EL (cell line): Measurements from ENCODE around the gene TGFB2.

ENCODE experiments used
- DNase-seq: peaks from one replicate; pipeline ENCODE4 v3.0.0-alpha.2; 2016

Gene TGFB2

GRCh38 chr1:218429301-218429700 lies 84.2 kb downstream of the TGFB2 start:
- DNase-seq, result no peak

DNA sequence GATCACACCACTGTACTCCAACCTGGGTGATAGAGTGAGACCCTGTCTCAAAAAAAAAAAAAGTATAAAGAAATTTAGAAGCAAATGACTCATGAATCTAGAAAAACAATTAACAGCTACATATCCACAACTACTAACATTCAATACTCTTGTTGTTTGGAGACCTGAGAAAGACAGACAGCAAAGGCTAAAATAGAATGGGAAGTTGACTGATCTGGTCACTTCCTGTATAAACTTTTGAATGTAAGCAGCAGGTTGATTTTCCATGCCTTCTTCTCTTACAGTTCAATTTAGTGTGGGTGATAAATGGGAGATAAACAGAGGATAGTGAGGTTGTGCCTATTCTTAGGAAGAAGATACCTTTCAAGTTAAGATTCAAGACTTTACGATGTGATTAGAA lies 85.2 kb downstream of the TGFB2 start:
- no peak for DNase-seq

GRCh38 chr1:218430822-218431221 lies 85.7 kb downstream of the TGFB2 start:
- no peak for DNase-seq

- no peak for DNase-seq
Measured at GRCh38 chr1:218431476-218431875, 86.3 kb downstream of the TGFB2 start.

- DNase-seq, result no peak
Measured at GRCh38 chr1:218433744-218434143, 88.6 kb downstream of the TGFB2 start.

- DNase-seq, result no peak
Measured at GRCh38 chr1:218435528-218435927, 90.4 kb downstream of the TGFB2 start.

- DNase-seq, result no peak
Measured at GRCh38 chr1:218436346-218436745, 91.2 kb downstream of the TGFB2 start.

DNA sequence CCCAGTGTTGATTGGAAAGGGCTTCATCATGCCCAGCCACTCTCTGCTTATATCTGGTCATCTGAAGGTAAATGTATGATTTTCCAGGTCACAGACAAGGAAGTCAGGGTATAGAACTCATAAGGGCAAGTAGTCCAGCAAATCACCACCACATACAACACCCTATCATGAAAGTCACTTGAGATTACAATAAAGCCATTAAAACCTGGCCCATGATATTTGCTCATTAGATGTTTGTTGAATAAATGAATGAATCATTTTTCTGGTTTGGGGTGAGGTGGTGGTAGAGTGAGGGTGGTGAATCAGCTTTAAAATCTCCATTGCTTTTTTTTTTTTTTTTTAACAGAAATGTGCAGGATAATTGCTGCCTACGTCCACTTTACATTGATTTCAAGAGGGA lies 91.9 kb downstream of the TGFB2 start:
- DNase-seq, result no peak

DNA sequence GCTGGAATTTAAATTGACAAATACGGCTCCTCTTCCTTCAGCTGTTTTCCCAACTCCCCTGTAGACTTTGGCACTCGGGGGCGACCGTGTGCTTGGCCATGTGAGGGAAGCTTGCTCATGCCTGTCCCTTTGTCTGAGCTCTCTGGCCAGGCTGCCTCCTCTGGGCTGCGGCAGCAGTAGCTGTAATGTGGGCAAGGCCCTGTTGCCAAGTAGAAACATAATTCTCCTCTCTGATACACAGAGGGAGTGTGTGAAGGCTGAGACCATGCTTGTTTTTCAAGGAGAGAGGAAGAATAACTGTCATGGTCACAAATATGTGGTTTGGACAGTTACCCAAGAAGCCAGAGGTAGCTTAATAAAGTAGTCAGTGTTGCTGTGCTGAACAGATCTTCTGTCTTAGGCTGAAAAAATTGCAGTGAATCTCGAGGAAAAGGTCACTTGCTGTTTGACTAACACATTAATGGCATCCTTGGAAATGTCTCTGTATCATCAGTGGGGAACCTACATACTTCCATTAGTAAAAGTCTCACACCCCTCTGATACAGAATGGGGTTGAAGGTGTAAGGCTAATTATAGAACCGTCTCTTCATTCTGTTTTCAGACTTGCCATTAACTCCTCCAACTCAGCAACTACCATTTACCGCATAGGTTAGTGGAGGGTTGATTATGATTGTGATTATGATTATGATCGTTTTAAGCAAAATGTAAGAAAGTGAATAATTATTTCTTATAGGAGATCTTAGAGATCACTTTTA lies 94.6 kb downstream of the TGFB2 start:
- DNase-seq, result no peak

GRCh38 chr1:218443255-218443654 lies 98.1 kb downstream of the TGFB2 start:
- no peak for DNase-seq

- no peak for DNase-seq
Measured at GRCh38 chr1:218444173-218444572, 99.0 kb downstream of the TGFB2 start.

DNA sequence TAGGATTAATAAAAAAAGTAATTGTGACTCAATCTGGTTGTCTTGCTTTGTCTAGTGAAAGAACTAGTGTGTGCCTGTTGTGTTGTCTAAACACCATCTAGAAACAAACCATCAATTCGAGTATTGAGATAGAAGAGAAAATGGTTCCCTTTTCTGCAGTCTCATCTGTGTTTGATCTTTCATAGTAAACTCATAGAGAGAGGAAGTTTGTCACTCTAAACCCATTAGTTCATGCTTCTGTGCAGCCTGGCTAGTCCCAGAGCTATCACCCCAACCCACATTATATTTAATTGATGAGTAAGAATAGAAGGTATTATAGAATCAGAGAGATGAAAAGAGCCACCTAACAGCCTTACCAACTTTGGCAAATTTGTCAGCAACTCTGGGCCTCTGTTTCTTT lies 99.5 kb downstream of the TGFB2 start:
- no peak for DNase-seq

DNA sequence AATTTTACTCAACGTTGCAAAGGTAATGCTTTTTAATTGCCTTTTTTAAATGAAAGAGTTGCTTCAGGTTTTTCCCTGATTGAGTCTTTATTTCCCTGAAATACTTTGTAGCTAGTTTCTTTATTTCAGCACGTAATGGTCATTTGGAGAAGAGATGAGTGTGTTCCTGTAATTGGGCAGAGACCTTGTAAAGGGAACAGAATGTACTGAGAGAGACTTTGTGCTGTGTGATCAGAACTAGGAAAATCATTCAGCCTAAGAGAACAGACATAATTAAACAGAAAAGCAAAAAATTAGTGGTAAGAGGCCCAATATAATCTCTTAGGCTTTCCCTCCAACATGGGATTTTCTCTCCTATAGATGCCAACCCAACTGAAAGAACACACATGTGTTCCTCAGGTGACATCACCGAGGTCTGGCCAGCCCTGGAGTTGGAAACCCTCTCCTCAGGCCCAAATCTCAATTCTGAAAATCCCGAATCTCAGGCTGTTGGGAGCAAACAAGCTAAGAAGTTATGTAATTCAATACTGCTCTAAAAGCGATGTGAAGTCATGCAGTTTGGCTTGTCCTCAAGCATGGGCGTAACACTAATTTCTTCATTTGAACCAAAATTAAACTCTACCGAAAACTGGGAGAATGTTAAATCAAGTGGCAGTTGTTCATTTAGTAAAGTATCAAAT lies 102.0 kb downstream of the TGFB2 start:
- no peak for DNase-seq

- DNase-seq, result no peak
Measured at GRCh38 chr1:218451415-218451814, 106.3 kb downstream of the TGFB2 start.

GRCh38 chr1:218454700-218455282 lies 109.7 kb downstream of the TGFB2 start:
- DNase-seq, result no peak

- no peak for DNase-seq
Measured at GRCh38 chr1:218456444-218456843, 111.3 kb downstream of the TGFB2 start.

GRCh38 chr1:218459450-218459849 lies 114.3 kb downstream of the TGFB2 start:
- DNase-seq, result no peak

DNA sequence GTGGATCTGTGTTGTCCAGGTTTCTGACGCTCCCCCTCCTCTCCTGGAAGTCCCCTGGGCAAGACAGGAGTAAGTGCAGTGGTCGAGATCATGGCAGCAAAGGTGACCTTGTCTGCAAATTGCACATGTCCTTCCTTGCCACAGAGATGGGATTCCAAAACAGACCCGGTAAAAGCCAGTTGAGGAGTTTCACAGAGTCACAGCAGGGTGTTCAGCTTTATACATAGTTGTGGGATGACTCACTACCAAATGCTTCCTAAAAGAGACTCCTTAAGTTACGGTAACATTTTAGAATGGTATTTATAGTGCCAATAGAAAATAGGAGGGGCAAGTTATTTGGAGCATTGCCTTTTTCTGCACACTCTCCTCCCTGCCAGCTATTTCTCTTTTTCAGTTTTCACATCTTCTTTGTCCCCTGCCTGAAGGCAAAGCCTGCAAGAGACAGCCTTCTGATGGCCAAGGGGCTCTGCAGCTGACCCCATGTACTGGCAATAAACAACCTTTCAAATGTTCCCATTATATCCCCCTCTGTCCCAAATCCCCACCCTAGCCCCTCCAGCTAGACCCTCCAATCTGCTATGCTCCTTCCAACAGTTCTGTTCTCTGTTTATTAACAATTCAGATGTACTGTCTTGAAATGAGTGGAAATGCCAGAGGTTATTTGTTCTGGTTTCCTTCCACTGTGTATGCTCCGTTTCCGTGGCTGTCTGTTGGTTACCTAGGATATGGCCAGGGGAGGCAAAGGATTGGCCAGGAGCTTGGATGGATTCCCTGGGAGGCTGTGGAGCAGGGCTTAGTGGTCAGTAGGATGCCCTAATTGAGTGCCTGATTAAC lies 115.0 kb downstream of the TGFB2 start:
- DNase-seq, result peak; percentile 93

DNA sequence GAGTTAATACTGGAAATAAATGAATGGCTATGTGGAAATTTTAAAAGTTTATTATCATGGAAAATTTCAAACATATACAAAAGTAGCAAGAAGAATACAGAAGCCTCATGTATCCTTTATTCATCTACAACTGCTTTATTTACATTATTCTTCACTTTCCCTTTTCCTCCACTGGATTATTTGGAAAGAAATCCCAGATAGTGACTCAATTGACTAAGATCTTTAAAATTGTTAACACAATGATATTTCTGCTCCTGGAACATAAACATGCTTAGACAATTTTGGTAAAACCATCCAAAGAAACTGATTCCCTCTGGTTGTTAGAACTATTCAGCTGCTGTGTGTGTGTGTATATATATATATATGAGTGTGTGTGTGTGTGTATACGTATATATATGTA lies 116.2 kb downstream of the TGFB2 start:
- DNase-seq, result no peak

DNA sequence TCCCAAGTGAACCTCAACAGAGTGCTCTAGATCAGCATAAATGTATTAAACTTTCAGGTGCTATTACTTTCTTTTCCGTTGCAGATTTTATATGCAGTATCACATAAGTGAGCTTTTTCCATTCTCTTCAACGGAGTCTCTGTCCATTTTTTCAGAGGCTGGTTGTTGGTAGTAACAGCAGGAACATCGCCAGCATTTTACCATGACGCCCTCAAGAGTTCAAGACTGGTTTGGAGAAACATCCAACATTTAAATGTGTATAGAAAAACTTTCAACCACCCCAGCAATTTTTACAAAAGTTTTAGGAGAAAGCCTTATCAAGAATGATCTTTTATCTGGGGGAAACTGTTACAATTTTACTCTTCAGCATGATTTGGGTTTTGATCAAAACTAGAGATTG lies 117.0 kb downstream of the TGFB2 start:
- DNase-seq, result no peak

- DNase-seq, result no peak
Measured at GRCh38 chr1:218462587-218462986, 117.5 kb downstream of the TGFB2 start.

- peak; percentile 87 for DNase-seq
Measured at GRCh38 chr1:218463194-218464156, 118.3 kb downstream of the TGFB2 start.
